GM19397 (cell line): ENCODE data around the gene BPTF.
"Not testable (repeated sequence)": the region's sequence is repeated elsewhere in the genome, so short reads cannot be mapped to it uniquely, and the experiment has no call there.

Experiments
- ATAC-seq: cut with Tn5 transposase; IDR thresholded peaks from one replicate; pipeline ENCODE4 v1.9.1; 2021; ENCODE audit warnings: mild to moderate bottlenecking, moderate library complexity; ENCODE audit not compliant: unreplicated experiment

The BPTF gene

GRCh38 chr17:67833134-67833533, 7.8 kb downstream of the BPTF start:
- ATAC-seq: no peak

- ATAC-seq: no peak
Observed at GRCh38 chr17:67833946-67834631, 8.8 kb downstream of the BPTF start.

- no peak for ATAC-seq
Observed at GRCh38 chr17:67834634-67835033, 9.3 kb downstream of the BPTF start.

- ATAC-seq: no peak
Observed at GRCh38 chr17:67836205-67836987, 11.1 kb downstream of the BPTF start.

- ATAC-seq: no peak
Observed at GRCh38 chr17:67837965-67838364, 12.7 kb downstream of the BPTF start.

- ATAC-seq: no peak
Observed at GRCh38 chr17:67838538-67838937, 13.2 kb downstream of the BPTF start.

GRCh38 chr17:67841992-67842391, 16.7 kb downstream of the BPTF start:
- no peak for ATAC-seq

- no peak for ATAC-seq
Observed at GRCh38 chr17:67842648-67843047, 17.3 kb downstream of the BPTF start.

GRCh38 chr17:67845374-67845773, 20.1 kb downstream of the BPTF start:
- ATAC-seq: no peak

- not testable (repeated sequence) for ATAC-seq
Observed at GRCh38 chr17:67848189-67848588, 22.9 kb downstream of the BPTF start.

GRCh38 chr17:67848846-67849245, 23.5 kb downstream of the BPTF start:
- not testable (repeated sequence) for ATAC-seq

- ATAC-seq: no peak
Observed at GRCh38 chr17:67850991-67851631, 25.8 kb downstream of the BPTF start.

- no peak for ATAC-seq
Observed at GRCh38 chr17:67853703-67854102, 28.4 kb downstream of the BPTF start.

GRCh38 chr17:67854378-67854777, 29.1 kb downstream of the BPTF start:
- ATAC-seq: no peak

GRCh38 chr17:67855504-67856324, 30.4 kb downstream of the BPTF start:
- ATAC-seq: no peak

GRCh38 chr17:67856402-67856801, 31.1 kb downstream of the BPTF start:
- not testable (repeated sequence) for ATAC-seq

- no peak for ATAC-seq
Observed at GRCh38 chr17:67862614-67863217, 37.4 kb downstream of the BPTF start.

GRCh38 chr17:67863624-67864247, 38.4 kb downstream of the BPTF start:
- ATAC-seq: no peak

- ATAC-seq: no peak
Observed at GRCh38 chr17:67865438-67865837, 40.1 kb downstream of the BPTF start.

- ATAC-seq: no peak
Observed at GRCh38 chr17:67867591-67867990, 42.3 kb downstream of the BPTF start.
